Neural progenitor cell (in vitro differentiated cells): ENCODE data around the gene HNRNPAB. TPM values are rescaled to one million over a fixed set of nuclear protein-coding genes. Genes with fewer than 3 reads are reported as not detected.
A peak's percentile ranks its signal among the peaks of the same experiment; 100 is the strongest.

ENCODE experiments used
- DNase-seq: peaks from one replicate; pipeline ENCODE4 v3.0.0-alpha.2; 2016; ENCODE audit warnings: low spot score
- H2AFZ ChIP-seq: fragments of 200-600 bp; sonication (generic); replicated peaks from 2 replicates; pipeline ENCODE4 v1.6.1; 2016; ENCODE audit warnings: antibody characterized with exemption
- H3F3A ChIP-seq: fragments of 200-600 bp; sonication (generic); 2 replicates; pipeline ENCODE4 v1.6.1; 2016; ENCODE audit warnings: antibody characterized with exemption, low read depth
- H3K27ac ChIP-seq: fragments of 200-600 bp; sonication (generic); 2 replicates; pipeline ENCODE4 v1.5.1; 2016; ENCODE audit warnings: mild to moderate bottlenecking
- H3K27me3 ChIP-seq: fragments of 200-600 bp; sonication (generic); 2 replicates; pipeline ENCODE4 v1.6.1; 2016; ENCODE audit warnings: mild to moderate bottlenecking, moderate library complexity
- H3K36me3 ChIP-seq: fragments of 200-600 bp; sonication (generic); 2 replicates; pipeline ENCODE4 v1.5.1; 2016
- H3K4me1 ChIP-seq: fragments of 200-600 bp; sonication (generic); 2 replicates; pipeline ENCODE4 v1.6.1; 2016; ENCODE audit warnings: mixed run types
- H3K4me2 ChIP-seq: fragments of 200-600 bp; sonication (generic); 2 replicates; pipeline ENCODE4 v1.6.1; 2016
- H3K4me3 ChIP-seq: fragments of 200-600 bp; sonication (generic); 2 replicates; pipeline ENCODE4 v1.5.1; 2016
- H3K79me2 ChIP-seq: fragments of 200-600 bp; sonication (generic); 2 replicates; pipeline ENCODE4 v1.6.1; 2016; ENCODE audit warnings: low read depth
- H3K9ac ChIP-seq: fragments of 200-600 bp; sonication (generic); 2 replicates; pipeline ENCODE4 v1.6.1; 2016
- H3K9me3 ChIP-seq: fragments of 200-600 bp; sonication (generic); 2 replicates; pipeline ENCODE4 v1.5.1; 2016; ENCODE audit warnings: low read depth
- H4K20me1 ChIP-seq: fragments of 200-600 bp; sonication (generic); 2 replicates; pipeline ENCODE4 v1.6.1; 2016; ENCODE audit warnings: low read depth
- H3K27ac Mint-ChIP-seq: 3 replicates; pipeline ENCODE4 v1.8.0; 2021; ENCODE audit warnings: mixed read lengths
- H3K27me3 Mint-ChIP-seq: 2 replicates; pipeline ENCODE4 v1.8.0; 2022; ENCODE audit warnings: low read depth, mild to moderate bottlenecking, inconsistent platforms, moderate library complexity, mixed read lengths; ENCODE audit not compliant: insufficient read depth
- H3K36me3 Mint-ChIP-seq: 3 replicates; pipeline ENCODE4 v1.8.0; 2021; ENCODE audit warnings: mixed read lengths
- H3K4me1 Mint-ChIP-seq: 3 replicates; pipeline ENCODE4 v1.8.0; 2021; ENCODE audit warnings: mixed read lengths
- H3K4me3 Mint-ChIP-seq: 3 replicates; pipeline ENCODE4 v1.8.0; 2021; ENCODE audit warnings: mild to moderate bottlenecking, moderate library complexity, mixed read lengths
- H3K9me3 Mint-ChIP-seq: 3 replicates; pipeline ENCODE4 v1.8.0; 2020; ENCODE audit warnings: mixed read lengths
- EZH2 ChIP-seq: fragments of 200-600 bp; sonication (generic); IDR thresholded peaks from 2 replicates; pipeline ENCODE4 v1.6.1; 2017; ENCODE audit warnings: antibody characterized with exemption, mild to moderate bottlenecking, moderate library complexity
- EZH2phosphoT487 ChIP-seq: fragments of 200-600 bp; sonication (generic); IDR thresholded peaks from 2 replicates; pipeline ENCODE4 v1.6.1; 2017; ENCODE audit warnings: antibody characterized with exemption
- total RNA-seq: library from RNA; depleted of rRNA; stranded (reverse); fragments of >200 nt; gene quantifications from 2 replicates; pipeline ENCODE4 v1.2.3, GENCODE V29; 2015; ENCODE audit warnings: low replicate concordance
- TF ChIP-seq, protein P1 (sequence below): fragments of 200-600 bp; sonication (generic); IDR thresholded peaks from 2 replicates; pipeline ENCODE4 v1.5.1; 2017; ENCODE audit warnings: antibody characterized with exemption, mild to moderate bottlenecking

HNRNPAB gene
- total RNA-seq, 1 donor from 2014 or later = 195 TPM

DNA sequence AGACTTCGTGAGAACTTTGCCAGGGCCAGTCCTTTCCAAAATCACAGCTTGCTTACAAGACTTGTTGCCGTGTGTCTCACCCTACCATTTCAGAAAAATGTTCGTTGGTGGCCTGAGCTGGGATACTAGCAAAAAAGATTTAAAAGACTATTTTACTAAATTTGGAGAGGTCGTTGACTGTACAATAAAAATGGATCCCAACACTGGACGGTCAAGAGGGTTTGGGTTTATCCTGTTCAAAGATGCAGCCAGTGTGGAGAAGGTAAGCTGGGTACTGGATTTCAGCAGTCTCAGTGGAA is 1.4 kb downstream of the HNRNPAB start:
- H3K4me3 Mint-ChIP-seq = peak overlapping the region; percentile 86

DNA sequence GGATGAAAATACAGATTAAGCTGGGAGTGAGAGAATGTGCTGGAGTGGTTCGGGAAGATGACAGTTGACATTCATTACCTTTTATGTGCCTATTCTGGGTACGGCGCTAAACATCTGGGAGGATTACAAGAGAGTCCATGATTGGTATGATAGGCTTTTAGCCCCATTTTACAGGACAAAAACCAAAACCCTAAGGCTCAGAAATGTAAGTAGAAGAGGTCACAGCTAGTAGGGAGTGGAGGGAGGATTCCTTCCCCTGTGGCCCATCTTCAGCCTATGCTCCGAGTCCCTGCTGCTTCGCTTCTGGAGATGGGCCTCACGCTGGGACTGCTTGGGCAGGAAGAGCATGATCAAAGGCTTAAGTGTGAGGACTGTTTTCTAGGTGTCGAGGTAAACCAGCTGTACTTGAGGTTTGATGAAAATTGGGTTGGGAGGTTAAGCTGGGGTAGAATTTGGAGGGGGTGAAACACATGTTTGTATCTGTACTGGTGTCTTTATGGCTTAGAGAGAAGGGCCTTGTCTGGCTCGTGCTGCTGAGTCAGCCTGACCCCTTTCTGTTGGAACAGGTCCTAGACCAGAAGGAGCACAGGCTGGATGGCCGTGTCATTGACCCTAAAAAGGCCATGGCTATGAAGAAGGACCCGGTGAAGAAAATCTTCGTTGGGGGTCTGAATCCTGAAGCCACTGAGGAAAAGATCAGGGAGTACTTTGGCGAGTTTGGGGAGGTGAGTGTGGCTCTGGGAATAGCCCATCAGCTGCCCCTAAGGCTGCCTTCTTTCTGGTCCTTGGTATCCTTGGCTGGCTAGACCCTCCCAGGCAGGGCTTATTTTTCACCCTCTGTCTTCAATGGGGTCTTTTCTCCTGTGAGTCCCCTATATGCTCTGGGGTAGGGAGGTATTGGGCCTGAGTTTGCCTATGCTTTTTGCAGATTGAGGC is 2.1 kb downstream of the HNRNPAB start:
- Histone ChIP-seq H3F3A (peaks cover 76% of the 10 kb centered on the region), H3K36me3 (peaks cover 17% of the 10 kb centered on the region), H4K20me1 (peaks cover 64% of the 10 kb centered on the region), H3K9ac (peak overlapping the region; percentile 97), H3K27me3 (peaks cover 9% of the 10 kb centered on the region), H3K4me1 (peaks cover 16% of the 10 kb centered on the region), H3K4me3 (peak overlapping the region; percentile 94), H2AFZ (no peak overlapping the region), H3K4me2 (peak overlapping the region; percentile 88), H3K9me3 (no peaks in the 10 kb centered on the region), H3K79me2 (peaks cover 67% of the 10 kb centered on the region), H3K27ac (no peak overlapping the region)
- Mint-ChIP-seq H3K9me3 (peaks cover 2% of the 10 kb centered on the region), H3K27me3 (peaks cover 29% of the 10 kb centered on the region), H3K4me3 (peak overlapping the region; percentile 86), H3K4me1 (peaks cover 21% of the 10 kb centered on the region), H3K36me3 (peaks cover 41% of the 10 kb centered on the region), H3K27ac (peak overlapping the region; percentile 40)
- TF ChIP-seq EZH2phosphoT487 = no peak
- TF ChIP-seq, protein P1, sequence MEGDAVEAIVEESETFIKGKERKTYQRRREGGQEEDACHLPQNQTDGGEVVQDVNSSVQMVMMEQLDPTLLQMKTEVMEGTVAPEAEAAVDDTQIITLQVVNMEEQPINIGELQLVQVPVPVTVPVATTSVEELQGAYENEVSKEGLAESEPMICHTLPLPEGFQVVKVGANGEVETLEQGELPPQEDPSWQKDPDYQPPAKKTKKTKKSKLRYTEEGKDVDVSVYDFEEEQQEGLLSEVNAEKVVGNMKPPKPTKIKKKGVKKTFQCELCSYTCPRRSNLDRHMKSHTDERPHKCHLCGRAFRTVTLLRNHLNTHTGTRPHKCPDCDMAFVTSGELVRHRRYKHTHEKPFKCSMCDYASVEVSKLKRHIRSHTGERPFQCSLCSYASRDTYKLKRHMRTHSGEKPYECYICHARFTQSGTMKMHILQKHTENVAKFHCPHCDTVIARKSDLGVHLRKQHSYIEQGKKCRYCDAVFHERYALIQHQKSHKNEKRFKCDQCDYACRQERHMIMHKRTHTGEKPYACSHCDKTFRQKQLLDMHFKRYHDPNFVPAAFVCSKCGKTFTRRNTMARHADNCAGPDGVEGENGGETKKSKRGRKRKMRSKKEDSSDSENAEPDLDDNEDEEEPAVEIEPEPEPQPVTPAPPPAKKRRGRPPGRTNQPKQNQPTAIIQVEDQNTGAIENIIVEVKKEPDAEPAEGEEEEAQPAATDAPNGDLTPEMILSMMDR = no peak
- no peak for TF ChIP-seq EZH2
- DNase-seq = no peak

More for the DNA sequence above, 1.4 kb downstream of the HNRNPAB start:
- peak overlapping the region; percentile 94 for H3K4me3 ChIP-seq
- H3K9ac ChIP-seq = peak overlapping the region; percentile 97
- no peak for TF ChIP-seq EZH2phosphoT487
- TF ChIP-seq, protein P1 = no peak
- TF ChIP-seq EZH2 = no peak
- no peaks in the 10 kb centered on the region for H3K9me3 ChIP-seq
- Mint-ChIP-seq H3K9me3 (peaks cover 2% of the 10 kb centered on the region), H3K4me1 (peaks cover 21% of the 10 kb centered on the region), H3K27me3 (peaks cover 28% of the 10 kb centered on the region), H3K36me3 (peaks cover 34% of the 10 kb centered on the region), H3K27ac (no peak overlapping the region)
- no peak for DNase-seq
- peaks cover 16% of the 10 kb centered on the region for H3K4me1 ChIP-seq
- peaks cover 70% of the 10 kb centered on the region for H3F3A ChIP-seq
- H2AFZ ChIP-seq = no peak overlapping the region
- peaks cover 57% of the 10 kb centered on the region for H4K20me1 ChIP-seq
- H3K79me2 ChIP-seq = peaks cover 66% of the 10 kb centered on the region
- peak overlapping the region; percentile 88 for H3K4me2 ChIP-seq
- H3K27me3 ChIP-seq = peaks cover 9% of the 10 kb centered on the region
- H3K36me3 ChIP-seq = peaks cover 17% of the 10 kb centered on the region
- no peak overlapping the region for H3K27ac ChIP-seq

DNA sequence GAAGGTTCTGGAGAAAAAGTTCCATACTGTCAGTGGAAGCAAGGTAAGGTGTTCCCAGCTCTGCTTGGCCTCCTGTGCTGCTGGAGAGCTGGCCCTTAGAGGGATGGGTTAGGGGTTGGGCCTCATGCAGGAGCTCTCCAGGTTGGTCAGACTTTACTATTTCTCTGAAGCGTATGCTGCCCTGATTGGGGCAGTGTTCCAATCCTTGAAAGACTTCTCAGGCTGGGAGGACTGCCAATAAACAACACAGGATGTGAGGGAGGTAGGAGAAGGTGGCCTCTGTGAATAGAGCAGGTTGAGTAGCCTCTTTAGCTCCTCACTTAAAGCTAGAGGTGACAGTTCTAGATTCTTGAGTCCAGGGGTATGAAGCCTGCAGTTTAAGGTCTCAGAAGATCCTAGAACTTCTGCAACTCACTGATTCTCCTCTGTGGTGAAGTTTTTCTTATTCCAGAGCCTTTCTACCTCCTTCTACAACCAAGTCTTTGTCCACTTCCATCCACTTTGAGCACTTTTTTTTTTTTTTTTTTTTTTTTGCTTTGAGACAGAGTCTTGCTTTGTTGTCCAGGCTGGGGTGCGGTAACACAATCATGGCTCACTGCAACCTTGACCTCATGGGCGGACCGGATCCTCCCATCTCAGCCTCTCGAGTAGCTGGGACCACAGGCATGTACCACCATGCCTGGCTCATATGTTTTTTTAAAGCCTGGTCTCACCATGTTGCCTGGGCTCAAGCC is 3.0 kb downstream of the HNRNPAB start:
- Mint-ChIP-seq H3K9me3 (peaks cover 2% of the 10 kb centered on the region), H3K4me1 (peaks cover 21% of the 10 kb centered on the region), H3K27me3 (peaks cover 27% of the 10 kb centered on the region), H3K4me3 (peak overlapping the region; percentile 86), H3K36me3 (peaks cover 43% of the 10 kb centered on the region), H3K27ac (no peak overlapping the region)
- Histone ChIP-seq H3K79me2 (peaks cover 67% of the 10 kb centered on the region), H3K4me3 (peak overlapping the region; percentile 94), H3K4me1 (peaks cover 16% of the 10 kb centered on the region), H4K20me1 (peaks cover 74% of the 10 kb centered on the region), H3F3A (peaks cover 77% of the 10 kb centered on the region), H3K27ac (no peak overlapping the region), H3K9ac (no peak overlapping the region), H3K4me2 (peak overlapping the region; percentile 88), H2AFZ (no peak overlapping the region), H3K9me3 (no peaks in the 10 kb centered on the region), H3K27me3 (peaks cover 3% of the 10 kb centered on the region), H3K36me3 (peaks cover 17% of the 10 kb centered on the region)
- no peak for DNase-seq
- TF ChIP-seq EZH2phosphoT487 = no peak
- no peak for TF ChIP-seq EZH2
- TF ChIP-seq, protein P1 = no peak
